Measurements from ENCODE around the gene ASB13.
A peak's percentile ranks its signal among the peaks of the same experiment; 100 is the strongest.

The ASB13 gene

GRCh38 chr10:5647507-5648240 is 18.7 kb downstream of the ASB13 start:
- no peak for DNase-seq

- no peak for DNase-seq
These were observed 20.3 kb downstream of the ASB13 start for GRCh38 chr10:5645944-5646617.

- peak in 1 of 2 donors; percentile 13 for DNase-seq
These were observed 21.0 kb downstream of the ASB13 start for GRCh38 chr10:5645375-5645774.

GRCh38 chr10:5644930-5645329 is 21.5 kb downstream of the ASB13 start:
- no peak for DNase-seq

GRCh38 chr10:5643346-5644067 is 22.9 kb downstream of the ASB13 start:
- no peak for DNase-seq

- no peak for DNase-seq
These were observed 24.9 kb downstream of the ASB13 start for GRCh38 chr10:5641501-5641900.

- no peak for DNase-seq
These were observed 25.9 kb downstream of the ASB13 start for GRCh38 chr10:5640501-5640900.

GRCh38 chr10:5640036-5640435 is 26.4 kb downstream of the ASB13 start:
- DNase-seq = no peak

- DNase-seq = no peak
These were observed 27.3 kb downstream of the ASB13 start for GRCh38 chr10:5639066-5639465.

- DNase-seq = no peak
These were observed 27.9 kb downstream of the ASB13 start for GRCh38 chr10:5638494-5638893.

GRCh38 chr10:5634918-5635317 is 31.5 kb downstream of the ASB13 start:
- no peak for DNase-seq

GRCh38 chr10:5633166-5633749 is 33.1 kb downstream of the ASB13 start:
- no peak for DNase-seq

GRCh38 chr10:5632446-5632845 is 33.9 kb downstream of the ASB13 start:
- DNase-seq = no peak

- DNase-seq = no peak
These were observed 34.5 kb downstream of the ASB13 start for GRCh38 chr10:5631936-5632335.

GRCh38 chr10:5630112-5630436 is 36.3 kb downstream of the ASB13 start:
- DNase-seq = no peak

GRCh38 chr10:5629303-5630111 is 36.9 kb downstream of the ASB13 start:
- peak; percentile 68 to 87 for DNase-seq

GRCh38 chr10:5628451-5629302 is 37.7 kb downstream of the ASB13 start:
- no peak for DNase-seq

GRCh38 chr10:5627486-5628044 is 38.8 kb downstream of the ASB13 start:
- DNase-seq = no peak

- DNase-seq = no peak
These were observed 40.2 kb downstream of the ASB13 start for GRCh38 chr10:5625992-5626777.

GRCh38 chr10:5624701-5625100 is 41.7 kb downstream of the ASB13 start:
- no peak for DNase-seq

Data from CD4-positive, alpha-beta T cell treated with Interferon alpha-2 for 1 hour (primary cell).